K562 (cell line): Measurements from ENCODE around the gene METTL2A. TPM values are rescaled to one million over a fixed set of nuclear protein-coding genes. Genes with fewer than 3 reads are reported as not detected.

ENCODE experiments used
- ATAC-seq: fragments of 200-7000 bp; cut with Tn5 transposase; 3 replicates; pipeline ENCODE4 v1.9.1; 2020; ENCODE audit warnings: moderate library complexity
- BruUV-seq: library from RNA; stranded (reverse); fragments of 400-500 nt; replicated peaks from 2 replicates; lab custom pipeline; 2021; lab: Mats Ljungman, UMichigan
- CTCF ChIA-PET: fragments of 300-600 bp; formaldehyde crosslinking; extraction: SDS; loops from one replicate; lab custom pipeline; 2021; ENCODE audit warnings: low intra/inter-chr PET ratio; lab: Yijun Ruan, JAX
- POLR2A ChIA-PET: fragments of 300-600, 350-650 bp; sonication (Branson Sonifier 250); formaldehyde crosslinking; extraction: SDS; loops from one replicate; lab custom pipeline; 2021; ENCODE audit warnings: antibody characterized with exemption, inconsistent platforms; lab: Yijun Ruan, JAX
- DNase-seq, 4 experiments: peaks; one replicate each; pipeline versions ENCODE4 v3.0.0 to v3.0.0-alpha.2; 2011 to 2018; ENCODE audit warnings: low spot score in 3 of 4, mixed read lengths in 3 of 4; ENCODE audit errors: extremely low read depth in 1 of 4
- FAIRE-seq: peaks from 2 replicates; lab custom pipeline; 2011; peaks lifted over from hg19 to GRCh38; lab: Jason Lieb, UNC
- H2AFZ ChIP-seq: 2 replicates; pipeline ENCODE4 v1.6.0; 2011; ENCODE audit warnings: low read depth, low read length, control low read depth, inconsistent platforms
- H3K27ac ChIP-seq: fragments of 200-600 bp; 3 replicates; pipeline ENCODE4 v1.8.0; 2011; ENCODE audit warnings: low read depth, mild to moderate bottlenecking, control low read depth, inconsistent platforms, low read length, moderate library complexity, mixed read lengths; ENCODE audit errors: extremely low read depth
- H3K27me3 ChIP-seq, 2 experiments: fragments of 300-600 bp in 1 of 2; 2 replicates in 1 of 2; 3 replicates in 1 of 2; pipeline versions ENCODE4 v1.6.0 to v1.8.0; 2011; ENCODE audit warnings: inconsistent platforms in 2 of 2, low read length in 2 of 2, mild to moderate bottlenecking in 1 of 2, mixed read lengths in 1 of 2, moderate library complexity in 1 of 2; ENCODE audit not compliant: control insufficient read depth in 2 of 2, insufficient read depth in 2 of 2
- H3K36me3 ChIP-seq: fragments of 300-600 bp; 3 replicates; pipeline ENCODE4 v1.8.0; 2011; ENCODE audit warnings: mild to moderate bottlenecking, low read length, inconsistent platforms; ENCODE audit not compliant: control insufficient read depth, insufficient read depth
- H3K4me1 ChIP-seq, 2 experiments: fragments of 200-600 bp in 1 of 2; replicated peaks in 1 of 2; 2 replicates in 1 of 2; 3 replicates in 1 of 2; pipeline versions ENCODE4 v1.5.1 to v1.8.0; 2011; ENCODE audit warnings: inconsistent platforms in 2 of 2, low read length in 2 of 2, mild to moderate bottlenecking in 1 of 2, mixed read lengths in 1 of 2, moderate library complexity in 1 of 2; ENCODE audit not compliant: control insufficient read depth in 2 of 2, insufficient read depth in 2 of 2
- H3K4me2 ChIP-seq: 2 replicates; pipeline ENCODE4 v1.6.1; 2011; ENCODE audit warnings: low read length, control low read depth, inconsistent platforms, mixed read lengths; ENCODE audit not compliant: insufficient read depth
- H3K4me3 ChIP-seq: fragments of 200-600 bp; sonication (generic), shearing (Covaris generic); 2 replicates; pipeline ENCODE4 v1.5.1; 2016; ENCODE audit warnings: control low read depth, inconsistent platforms
- H3K79me2 ChIP-seq: fragments of 200-600 bp; 3 replicates; pipeline ENCODE4 v1.8.0; 2011; ENCODE audit warnings: low read length, inconsistent platforms; ENCODE audit not compliant: control insufficient read depth, insufficient read depth
- H3K9ac ChIP-seq, 2 experiments: 2 replicates each; pipeline versions ENCODE4 v1.6.0 to v1.6.1; 2011; ENCODE audit warnings: low read depth in 2 of 2, low read length in 2 of 2, control low read depth in 1 of 2, inconsistent platforms in 1 of 2, mild to moderate bottlenecking in 1 of 2, mixed read lengths in 1 of 2; ENCODE audit not compliant: insufficient read depth in 1 of 2
- H3K9me1 ChIP-seq: one replicate; pipeline ENCODE4 v1.6.0; 2011; ENCODE audit warnings: inconsistent platforms, mild to moderate bottlenecking, low read length, moderate library complexity; ENCODE audit not compliant: control insufficient read depth, insufficient read depth
- H3K9me3 ChIP-seq: replicated peaks from 2 replicates; pipeline ENCODE4 v1.5.1; 2011; ENCODE audit warnings: low read depth, low read length, inconsistent platforms; ENCODE audit not compliant: control insufficient read depth, insufficient read depth
- H4K20me1 ChIP-seq: replicated peaks from 2 replicates; pipeline ENCODE4 v1.6.1; 2011; ENCODE audit warnings: low read length, inconsistent platforms, mixed read lengths; ENCODE audit not compliant: control insufficient read depth, insufficient read depth
- HDAC6 ChIP-seq: IDR thresholded peaks from 2 replicates; pipeline ENCODE4 v1.6.1; 2012; ENCODE audit warnings: low read depth, mild to moderate bottlenecking, control low read depth, inconsistent platforms, low read length, moderate library complexity
- SIX5 ChIP-seq, 2 experiments: IDR thresholded peaks; 2 replicates each; pipeline ENCODE4 v1.6.1; 2011; ENCODE audit warnings: low read length in 2 of 2, borderline replicate concordance in 1 of 2, low read depth in 1 of 2, mild to moderate bottlenecking in 1 of 2, moderate library complexity in 1 of 2; ENCODE audit not compliant: insufficient read depth in 1 of 2
- SP2 ChIP-seq: IDR thresholded peaks from 2 replicates; pipeline ENCODE4 v1.6.1; 2011; ENCODE audit warnings: mild to moderate bottlenecking, low read depth, low read length, moderate library complexity; ENCODE audit not compliant: poor library complexity, severe bottlenecking; ENCODE audit errors: extremely low read depth
- ZFPM2 ChIP-seq: fragments of 250-450 bp; sonication (Bioruptor Pico); IDR thresholded peaks from 2 replicates; pipeline ENCODE4 v1.5.1; 2022; ENCODE audit warnings: mild to moderate bottlenecking
- ZNF224 ChIP-seq: sonication (generic); formaldehyde crosslinking; IDR thresholded peaks from 2 replicates; pipeline ENCODE4 v1.8.0; 2022; ENCODE audit warnings: mild to moderate bottlenecking, missing genetic modification reagents
- WGBS: fragments of 100-300 bp; shearing (Covaris generic); methylation state at CpG from one replicate; pipeline ENCODE4 v1.1.6; 2016; ENCODE audit warnings: low coverage, mixed read lengths; ENCODE audit not compliant: insufficient coverage; ENCODE audit errors: missing lambda C conversion rate; 5-methylcytosine and 5-hydroxymethylcytosine counted together
- in situ Hi-C: fragments of 300-500 bp; cut with MboI; formaldehyde crosslinking; loops from 4 replicates; pipeline ENCODE4 v1.15.0; 2018; ENCODE audit warnings: inconsistent platforms, mixed read lengths
- intact Hi-C: fragments of 100-400 bp; cut with micrococcal nuclease; formaldehyde crosslinking; loops from 2 replicates; pipeline ENCODE4 v1.14.2; 2022
- polyA plus RNA-seq, 8 experiments: library from polyadenylated mRNA; depleted of rRNA in 4 of 8; stranded (reverse) in 5 of 8; unstranded in 3 of 8; fragments of >200 nt; fragmentation: Nextera tagmentation in 2 of 8; fragmentation: Illumina TruSeq in 1 of 8; extraction: Ambion mirVana in 2 of 8; extraction: Trizol in 1 of 8; gene quantifications; 2 replicates each; pipeline versions ENCODE4 v1.2.1 to v1.2.3, GENCODE V29; 2011 to 2014; ENCODE audit warnings: inconsistent platforms in 1 of 8, missing spikeins in 1 of 8
- total RNA-seq, 7 experiments: library from RNA; depleted of rRNA in 6 of 7; stranded (reverse); fragments of >200 nt in 6 of 7; fragmentation: Illumina TruSeq in 2 of 7; extraction: Trizol in 2 of 7; gene quantifications; 2 replicates each; pipeline versions ENCODE4 v1.2.1 to v1.2.3, GENCODE V29; 2011 to 2021; ENCODE audit warnings: low replicate concordance in 1 of 7
- TF ChIP-seq, protein P1 (sequence below): fragments of 250-450 bp; sonication (Bioruptor Pico); IDR thresholded peaks from 2 replicates; pipeline ENCODE4 v1.4.0; 2020

Gene METTL2A
- total and polyA plus RNA-seq, 9 of the 15 experiments (the other 6 are each of a cell fraction or from before 2014, with no cell fraction given) = 21.0 to 52.5 (median 33.2) TPM

- TF ChIP-seq, protein P1, sequence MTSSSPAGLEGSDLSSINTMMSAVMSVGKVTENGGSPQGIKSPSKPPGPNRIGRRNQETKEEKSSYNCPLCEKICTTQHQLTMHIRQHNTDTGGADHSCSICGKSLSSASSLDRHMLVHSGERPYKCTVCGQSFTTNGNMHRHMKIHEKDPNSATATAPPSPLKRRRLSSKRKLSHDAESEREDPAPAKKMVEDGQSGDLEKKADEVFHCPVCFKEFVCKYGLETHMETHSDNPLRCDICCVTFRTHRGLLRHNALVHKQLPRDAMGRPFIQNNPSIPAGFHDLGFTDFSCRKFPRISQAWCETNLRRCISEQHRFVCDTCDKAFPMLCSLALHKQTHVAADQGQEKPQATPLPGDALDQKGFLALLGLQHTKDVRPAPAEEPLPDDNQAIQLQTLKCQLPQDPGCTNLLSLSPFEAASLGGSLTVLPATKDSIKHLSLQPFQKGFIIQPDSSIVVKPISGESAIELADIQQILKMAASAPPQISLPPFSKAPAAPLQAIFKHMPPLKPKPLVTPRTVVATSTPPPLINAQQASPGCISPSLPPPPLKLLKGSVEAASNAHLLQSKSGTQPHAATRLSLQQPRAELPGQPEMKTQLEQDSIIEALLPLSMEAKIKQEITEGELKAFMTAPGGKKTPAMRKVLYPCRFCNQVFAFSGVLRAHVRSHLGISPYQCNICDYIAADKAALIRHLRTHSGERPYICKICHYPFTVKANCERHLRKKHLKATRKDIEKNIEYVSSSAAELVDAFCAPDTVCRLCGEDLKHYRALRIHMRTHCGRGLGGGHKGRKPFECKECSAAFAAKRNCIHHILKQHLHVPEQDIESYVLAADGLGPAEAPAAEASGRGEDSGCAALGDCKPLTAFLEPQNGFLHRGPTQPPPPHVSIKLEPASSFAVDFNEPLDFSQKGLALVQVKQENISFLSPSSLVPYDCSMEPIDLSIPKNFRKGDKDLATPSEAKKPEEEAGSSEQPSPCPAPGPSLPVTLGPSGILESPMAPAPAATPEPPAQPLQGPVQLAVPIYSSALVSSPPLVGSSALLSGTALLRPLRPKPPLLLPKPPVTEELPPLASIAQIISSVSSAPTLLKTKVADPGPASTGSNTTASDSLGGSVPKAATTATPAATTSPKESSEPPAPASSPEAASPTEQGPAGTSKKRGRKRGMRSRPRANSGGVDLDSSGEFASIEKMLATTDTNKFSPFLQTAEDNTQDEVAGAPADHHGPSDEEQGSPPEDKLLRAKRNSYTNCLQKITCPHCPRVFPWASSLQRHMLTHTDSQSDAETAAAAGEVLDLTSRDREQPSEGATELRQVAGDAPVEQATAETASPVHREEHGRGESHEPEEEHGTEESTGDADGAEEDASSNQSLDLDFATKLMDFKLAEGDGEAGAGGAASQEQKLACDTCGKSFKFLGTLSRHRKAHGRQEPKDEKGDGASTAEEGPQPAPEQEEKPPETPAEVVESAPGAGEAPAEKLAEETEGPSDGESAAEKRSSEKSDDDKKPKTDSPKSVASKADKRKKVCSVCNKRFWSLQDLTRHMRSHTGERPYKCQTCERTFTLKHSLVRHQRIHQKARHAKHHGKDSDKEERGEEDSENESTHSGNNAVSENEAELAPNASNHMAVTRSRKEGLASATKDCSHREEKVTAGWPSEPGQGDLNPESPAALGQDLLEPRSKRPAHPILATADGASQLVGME = no peak
- no peak for TF ChIP-seq ZFPM2 (CRISPR knock-in tag)
Observed at GRCh38 chr17:62392908-62393307, 30.8 kb upstream of the METTL2A start (continued).

GRCh38 chr17:62398891-62399290 is 24.8 kb upstream of the METTL2A start:
- in situ Hi-C loops = no loop called here
- POLR2A ChIA-PET = interaction anchor here (1.1 kb wide), 1 partner anchor 15 kb away, joined by 3 read pairs; no protein-coding TSS in a partner anchor
- intact Hi-C loops = no loop called here

More at GRCh38 chr17:62398891-62399290, 24.8 kb upstream of the METTL2A start:
- no peak overlapping the region for H3K4me3 ChIP-seq
- 32% methylated on average over 1 of the region's 1 CpG for WGBS
- H3K79me2 ChIP-seq = no peaks in the 10 kb centered on the region
- no peak overlapping the region for H3K9ac ChIP-seq
- H3K9me3 ChIP-seq = no peaks in the 10 kb centered on the region
- H3K9me1 ChIP-seq = no peaks in the 10 kb centered on the region
- no peaks in the 10 kb centered on the region for H4K20me1 ChIP-seq
- TF ChIP-seq HDAC6 (no peak), ZNF224 (CRISPR knock-in tag) (no peak), SIX5 (IDR thresholded peaks at IDR 0.05; ENCODE audit: borderline replicate concordance in 1 of 2, insufficient read depth in 1 of 2, low read depth in 1 of 2, low read length in 2 of 2) (no peak), SP2 (no peak)
- no TSS peak for BruUV-seq
- ATAC-seq (no peak), FAIRE-seq (no peak), DNase-seq (no peak)
- CTCF ChIA-PET = no interaction called here
- no peak overlapping the region for H2AFZ ChIP-seq
- H3K36me3 ChIP-seq = no peaks in the 10 kb centered on the region
- H3K27ac ChIP-seq = no peak overlapping the region
- no peaks in the 10 kb centered on the region for H3K4me1 ChIP-seq
- no peak overlapping the region for H3K4me2 ChIP-seq
- H3K27me3 ChIP-seq = peaks cover 2 to 5% of the 10 kb centered on the region in 2 experiments; a peak in 4 of 5 replicates
